ENCODE measurements around the gene PARP4.
"Not testable (repeated sequence)": the region's sequence is repeated elsewhere in the genome, so short reads cannot be mapped to it uniquely, and the experiment has no call there.

The PARP4 gene

DNA sequence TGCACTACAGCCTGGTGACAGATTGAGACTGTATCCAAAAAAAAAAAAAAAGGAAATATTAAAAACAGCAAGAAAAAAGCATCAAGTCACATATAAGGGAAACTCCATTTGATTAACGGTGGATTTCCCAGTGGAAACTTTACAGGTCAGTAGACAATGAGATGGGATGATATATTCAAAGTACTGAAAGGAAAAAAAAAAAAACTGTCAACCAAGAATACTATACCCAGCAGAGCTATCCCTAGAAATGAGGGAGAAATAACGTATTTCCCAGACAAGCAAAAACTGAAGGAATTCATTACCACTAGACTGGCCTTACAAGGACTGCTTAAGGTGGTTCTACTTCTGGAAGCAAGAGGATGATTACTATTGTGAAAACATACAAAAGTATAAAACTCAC, 115.8 kb downstream of the PARP4 start:
- H3K9me3 ChIP-seq = peaks cover 0 to 12% (median 0%) of the 10 kb centered on the region in 3 donors
- no peak overlapping the region for H3K27ac ChIP-seq
- no peaks in the 10 kb centered on the region for H3K4me1 ChIP-seq
- intact Hi-C loops (cut with DNase I; ENCODE audit: low total_unique reads) = no loop called here
- no peak for DNase-seq
- TF ChIP-seq, protein P1, sequence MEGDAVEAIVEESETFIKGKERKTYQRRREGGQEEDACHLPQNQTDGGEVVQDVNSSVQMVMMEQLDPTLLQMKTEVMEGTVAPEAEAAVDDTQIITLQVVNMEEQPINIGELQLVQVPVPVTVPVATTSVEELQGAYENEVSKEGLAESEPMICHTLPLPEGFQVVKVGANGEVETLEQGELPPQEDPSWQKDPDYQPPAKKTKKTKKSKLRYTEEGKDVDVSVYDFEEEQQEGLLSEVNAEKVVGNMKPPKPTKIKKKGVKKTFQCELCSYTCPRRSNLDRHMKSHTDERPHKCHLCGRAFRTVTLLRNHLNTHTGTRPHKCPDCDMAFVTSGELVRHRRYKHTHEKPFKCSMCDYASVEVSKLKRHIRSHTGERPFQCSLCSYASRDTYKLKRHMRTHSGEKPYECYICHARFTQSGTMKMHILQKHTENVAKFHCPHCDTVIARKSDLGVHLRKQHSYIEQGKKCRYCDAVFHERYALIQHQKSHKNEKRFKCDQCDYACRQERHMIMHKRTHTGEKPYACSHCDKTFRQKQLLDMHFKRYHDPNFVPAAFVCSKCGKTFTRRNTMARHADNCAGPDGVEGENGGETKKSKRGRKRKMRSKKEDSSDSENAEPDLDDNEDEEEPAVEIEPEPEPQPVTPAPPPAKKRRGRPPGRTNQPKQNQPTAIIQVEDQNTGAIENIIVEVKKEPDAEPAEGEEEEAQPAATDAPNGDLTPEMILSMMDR (IDR thresholded peaks at IDR 0.05) = no peak
- H3K36me3 ChIP-seq = no peaks in the 10 kb centered on the region
- H3K27me3 ChIP-seq = no peaks in the 10 kb centered on the region
- H3K4me3 ChIP-seq = no peak overlapping the region

GRCh38 chr13:24392972-24393371, 119.6 kb downstream of the PARP4 start:
- intact Hi-C loops (cut with DNase I; ENCODE audit: low total_unique reads) = no loop called here
- peaks cover 0 to 12% (median 0%) of the 10 kb centered on the region in 3 donors for H3K9me3 ChIP-seq
- no peaks in the 10 kb centered on the region for H3K27me3 ChIP-seq
- no peaks in the 10 kb centered on the region for H3K4me1 ChIP-seq
- no peak for DNase-seq
- H3K36me3 ChIP-seq = no peaks in the 10 kb centered on the region
- H3K4me3 ChIP-seq = no peak overlapping the region
- TF ChIP-seq, protein P1 (IDR thresholded peaks at IDR 0.05) = no peak
- no peak overlapping the region for H3K27ac ChIP-seq

- H3K27ac ChIP-seq; H3K4me3 ChIP-seq; intact Hi-C loops (cut with DNase I; ENCODE audit: low total_unique reads); DNase-seq; H3K4me1 ChIP-seq; H3K27me3 ChIP-seq; H3K36me3 ChIP-seq: not testable (repeated sequence)
- H3K9me3 ChIP-seq = peaks cover 0 to 12% (median 0%) of the 10 kb centered on the region in 3 donors
Observed at GRCh38 chr13:24391771-24392683, 120.6 kb downstream of the PARP4 start.

- H3K9me3 ChIP-seq; H3K27me3 ChIP-seq; H3K27ac ChIP-seq; H3K36me3 ChIP-seq; DNase-seq; H3K4me1 ChIP-seq; intact Hi-C loops (cut with DNase I; ENCODE audit: low total_unique reads); H3K4me3 ChIP-seq: not testable (repeated sequence)
Observed at GRCh38 chr13:24390795-24391194, 121.8 kb downstream of the PARP4 start.

- H3K4me1 ChIP-seq = no peaks in the 10 kb centered on the region
- no peak overlapping the region for H3K27ac ChIP-seq
- H3K36me3 ChIP-seq = no peaks in the 10 kb centered on the region
- H3K27me3 ChIP-seq = no peaks in the 10 kb centered on the region
- intact Hi-C loops (cut with DNase I; ENCODE audit: low total_unique reads) = no loop called here
- H3K4me3 ChIP-seq = no peak overlapping the region
- no peaks in the 10 kb centered on the region for H3K9me3 ChIP-seq
- TF ChIP-seq, protein P1 (IDR thresholded peaks at IDR 0.05) = no peak
- DNase-seq = no peak
Observed at GRCh38 chr13:24389506-24389905, 123.1 kb downstream of the PARP4 start.

GRCh38 chr13:24388743-24389142, 123.8 kb downstream of the PARP4 start:
- intact Hi-C loops (cut with DNase I; ENCODE audit: low total_unique reads); H3K9me3 ChIP-seq; H3K36me3 ChIP-seq; H3K4me3 ChIP-seq; H3K27me3 ChIP-seq; H3K4me1 ChIP-seq; DNase-seq; H3K27ac ChIP-seq: not testable (repeated sequence)

- no peak for DNase-seq
- no peaks in the 10 kb centered on the region for H3K27me3 ChIP-seq
- TF ChIP-seq, protein P1 (IDR thresholded peaks at IDR 0.05) = no peak
- no peaks in the 10 kb centered on the region for H3K4me1 ChIP-seq
- H3K9me3 ChIP-seq = no peaks in the 10 kb centered on the region
- no peaks in the 10 kb centered on the region for H3K36me3 ChIP-seq
- no peak overlapping the region for H3K27ac ChIP-seq
- intact Hi-C loops (cut with DNase I; ENCODE audit: low total_unique reads) = no loop called here
- H3K4me3 ChIP-seq = no peak overlapping the region
Observed at GRCh38 chr13:24386816-24387708, 125.5 kb downstream of the PARP4 start.

All from tibial artery (tissue), 4 donors.